ENCODE measurements around the gene PCBP3.
"Not testable (repeated sequence)": the region's sequence is repeated elsewhere in the genome, so short reads cannot be mapped to it uniquely, and the experiment has no call there.

PCBP3 gene

DNA sequence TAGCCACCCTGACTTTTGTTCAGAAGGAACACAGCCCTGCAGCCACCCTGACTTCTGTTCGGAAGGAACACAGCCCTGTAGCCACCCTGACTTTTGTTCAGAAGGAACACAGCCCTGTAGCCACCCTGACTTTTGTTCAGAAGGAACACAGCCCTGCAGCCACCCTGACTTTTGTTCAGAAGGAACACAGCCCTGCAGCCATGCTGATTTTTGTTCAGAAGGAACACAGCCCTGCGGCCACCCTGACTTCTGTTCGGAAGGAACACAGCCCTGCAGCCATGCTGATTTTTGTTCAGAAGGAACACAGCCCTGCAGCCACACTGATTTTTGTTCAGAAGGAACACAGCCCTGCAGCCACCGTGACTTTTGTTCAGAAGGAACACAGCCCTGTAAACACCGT lies 208.9 kb downstream of the PCBP3 start:
- not testable (repeated sequence) for DNase-seq

DNA sequence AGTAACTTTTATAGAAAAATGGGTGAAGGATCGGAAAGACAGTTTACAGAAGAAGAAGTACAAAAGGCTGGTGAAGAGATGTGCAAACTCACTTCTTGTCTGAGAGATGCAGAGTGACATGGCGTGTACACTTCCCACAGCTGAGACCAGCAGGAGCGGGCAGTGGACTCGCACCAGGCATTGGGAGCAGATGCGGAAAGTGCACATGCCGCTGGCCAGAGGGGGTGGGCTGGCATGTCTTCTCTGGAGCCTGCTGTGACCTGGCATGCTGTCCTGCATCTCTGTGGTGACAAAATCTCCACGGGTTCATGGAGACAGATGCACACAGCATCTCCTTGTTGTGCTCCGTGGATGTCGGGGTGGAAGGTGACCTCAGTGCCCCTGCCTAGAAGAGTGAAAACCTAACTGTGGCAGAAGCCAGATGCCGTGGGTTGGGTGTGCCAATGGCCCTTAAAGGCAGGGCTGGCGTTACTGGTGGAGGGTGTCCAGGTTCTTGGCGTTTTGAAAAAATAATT lies 209.4 kb downstream of the PCBP3 start:
- DNase-seq, result no peak

DNA sequence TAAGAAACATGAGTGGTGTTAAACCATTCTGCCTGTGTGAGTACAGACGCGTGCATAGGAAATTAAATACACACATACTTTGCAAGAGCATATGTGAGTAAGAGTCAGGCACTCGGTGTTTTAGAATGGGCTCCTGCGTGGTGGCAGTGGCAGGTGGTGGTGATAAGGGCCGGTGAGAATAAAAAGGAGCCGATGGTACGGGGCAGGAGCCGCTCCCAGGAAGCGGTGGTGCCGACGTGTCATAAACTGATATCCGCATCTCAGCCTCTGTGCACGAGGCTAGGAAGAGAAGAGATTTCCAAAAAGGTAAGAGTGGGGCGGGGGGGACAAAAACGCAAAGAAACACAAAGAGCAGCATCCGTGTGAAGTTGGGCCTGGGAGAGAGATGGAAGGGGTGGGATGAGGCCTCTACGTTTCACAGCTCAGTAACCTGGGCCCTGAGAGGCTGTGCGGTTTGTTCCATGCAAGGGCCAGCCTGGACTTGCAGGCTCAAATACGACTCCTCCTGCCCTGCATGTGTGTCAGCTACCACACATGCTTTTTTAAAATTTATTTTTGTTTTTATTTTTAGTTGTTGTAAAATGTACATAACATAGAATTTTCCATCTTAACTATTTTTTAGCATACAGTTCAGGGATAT lies 210.3 kb downstream of the PCBP3 start:
- DNase-seq, result no peak

DNA sequence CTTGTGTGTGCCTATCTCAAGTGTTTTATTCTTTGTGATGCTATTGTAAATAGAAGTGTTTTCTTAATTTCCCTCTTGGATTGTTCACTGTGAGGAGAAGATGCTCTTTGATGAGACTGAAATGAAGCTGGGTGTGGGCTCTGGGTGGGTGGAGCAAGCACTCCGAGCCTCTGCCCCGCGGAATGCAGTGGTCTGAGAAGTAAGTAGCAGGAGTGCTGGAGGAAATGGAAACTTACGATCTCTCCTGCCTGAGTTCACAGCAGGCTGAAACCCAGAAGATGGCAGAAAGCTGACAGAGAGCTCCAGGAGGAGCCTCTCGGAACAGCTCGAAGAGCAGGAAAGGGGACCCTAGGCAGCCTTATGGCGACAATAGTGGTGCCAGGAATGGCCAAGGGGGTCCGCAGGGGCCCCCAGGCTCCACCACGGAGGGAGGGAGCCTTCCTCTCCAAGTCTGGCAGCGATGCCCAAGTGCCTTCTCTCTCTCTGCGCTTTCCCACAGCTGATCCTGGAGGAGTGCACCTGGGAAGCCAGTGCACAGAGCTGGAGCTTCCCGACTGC lies 211.2 kb downstream of the PCBP3 start:
- DNase-seq, result no peak

DNA sequence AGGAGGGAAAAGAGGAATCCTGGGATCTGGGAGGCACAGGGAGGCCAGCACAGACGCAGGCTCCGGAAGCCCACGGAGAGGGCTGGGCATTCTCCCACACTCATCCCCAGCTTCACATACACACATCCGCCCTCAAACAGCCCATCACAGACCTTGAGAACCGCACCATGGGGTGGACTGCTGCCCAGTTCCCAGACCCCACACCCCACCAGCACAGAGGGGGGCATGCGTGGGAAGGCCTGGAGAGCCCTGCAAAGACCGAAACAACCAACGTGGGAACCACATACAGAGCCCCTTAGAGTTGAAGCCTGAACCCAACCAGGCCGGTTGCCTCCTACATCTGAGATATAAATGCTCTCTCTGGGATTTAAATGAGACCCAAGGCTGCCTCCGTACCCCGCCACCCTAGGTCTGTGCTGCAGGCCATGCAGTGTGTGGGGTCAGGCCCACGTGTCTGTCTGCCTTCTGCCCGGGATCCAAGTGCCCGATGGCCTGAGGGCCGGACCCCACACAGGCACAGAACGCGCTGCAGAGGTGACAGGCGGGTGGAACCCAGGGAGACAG lies 211.8 kb downstream of the PCBP3 start:
- DNase-seq, result no peak

DNA sequence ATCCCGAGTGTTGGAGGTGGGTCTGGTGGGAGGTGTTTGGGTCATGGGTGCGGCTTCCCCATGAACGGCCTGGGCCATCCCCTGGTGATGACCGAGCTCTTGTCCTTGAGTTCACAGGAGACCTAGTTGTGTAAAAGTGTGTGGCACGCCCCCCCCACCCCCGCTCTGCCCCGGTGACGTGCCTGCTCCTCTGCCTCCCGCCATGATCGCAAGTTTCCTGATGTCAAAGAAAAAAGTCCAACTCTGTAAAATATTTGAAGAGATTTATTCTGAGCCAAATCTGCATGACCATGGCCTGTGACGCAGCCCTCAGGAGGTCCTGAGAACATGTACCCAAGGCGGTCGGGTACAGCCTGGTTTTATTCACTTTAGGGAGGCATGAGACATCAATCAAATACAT lies 212.9 kb downstream of the PCBP3 start:
- no peak for DNase-seq

DNA sequence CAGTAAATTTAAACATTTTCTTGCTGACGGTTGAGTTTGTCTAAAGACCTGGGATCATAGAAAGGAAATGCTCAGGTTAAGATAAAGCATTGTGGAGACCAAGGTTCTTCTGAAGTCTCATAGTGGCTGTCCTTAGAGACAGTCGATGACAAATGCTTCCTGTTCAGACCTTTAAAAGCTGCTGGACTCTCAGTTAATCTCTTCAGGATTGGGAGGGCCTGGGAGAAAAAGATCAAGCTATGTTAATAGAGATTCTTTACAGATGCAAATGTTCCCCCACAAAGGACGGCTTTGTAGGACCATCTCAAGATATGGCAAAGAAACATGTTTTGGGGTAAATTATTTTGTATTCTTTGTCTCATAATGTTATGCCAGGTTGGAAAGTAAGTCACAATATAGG lies 213.4 kb downstream of the PCBP3 start:
- no peak for DNase-seq

DNA sequence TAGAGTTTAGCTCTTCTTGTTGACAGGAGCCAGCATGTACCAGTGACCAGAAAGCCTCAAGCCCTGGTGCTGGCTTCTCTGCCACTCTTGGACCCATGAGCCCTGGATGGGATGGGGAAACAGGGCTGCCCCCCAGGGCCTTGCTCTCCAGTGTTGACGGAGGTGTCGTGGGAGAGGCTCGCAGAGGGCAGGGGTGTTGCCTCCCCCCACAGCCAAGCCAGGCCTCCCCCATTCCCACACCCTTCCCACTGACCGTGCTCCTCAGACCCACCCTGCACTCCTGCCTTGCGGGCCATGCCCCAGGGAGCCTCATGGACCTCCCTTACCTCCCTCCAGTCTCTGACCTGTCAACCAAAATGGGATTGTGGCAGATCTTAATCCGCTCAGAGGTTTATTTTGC lies 214.2 kb downstream of the PCBP3 start:
- DNase-seq, result no peak

DNA sequence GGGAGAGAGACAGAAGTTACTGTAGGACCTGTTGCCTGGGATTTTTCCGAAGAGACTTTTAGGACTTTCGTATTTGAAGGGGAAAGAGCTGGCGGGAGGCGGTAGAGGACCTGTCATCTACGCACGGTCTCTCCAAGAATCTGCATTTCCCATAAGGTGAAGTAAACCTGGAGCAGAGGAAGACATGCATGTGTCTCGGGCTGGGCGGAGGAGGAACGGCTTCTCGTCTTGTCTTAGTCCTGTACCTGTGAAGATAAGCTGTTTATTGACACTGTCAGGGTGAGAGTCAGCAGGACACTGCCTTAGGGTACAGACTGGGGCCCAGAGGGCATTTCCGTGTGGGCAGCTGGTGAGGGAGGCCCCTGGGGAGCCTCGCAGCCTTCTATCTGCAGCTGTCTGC lies 214.7 kb downstream of the PCBP3 start:
- no peak for DNase-seq

DNA sequence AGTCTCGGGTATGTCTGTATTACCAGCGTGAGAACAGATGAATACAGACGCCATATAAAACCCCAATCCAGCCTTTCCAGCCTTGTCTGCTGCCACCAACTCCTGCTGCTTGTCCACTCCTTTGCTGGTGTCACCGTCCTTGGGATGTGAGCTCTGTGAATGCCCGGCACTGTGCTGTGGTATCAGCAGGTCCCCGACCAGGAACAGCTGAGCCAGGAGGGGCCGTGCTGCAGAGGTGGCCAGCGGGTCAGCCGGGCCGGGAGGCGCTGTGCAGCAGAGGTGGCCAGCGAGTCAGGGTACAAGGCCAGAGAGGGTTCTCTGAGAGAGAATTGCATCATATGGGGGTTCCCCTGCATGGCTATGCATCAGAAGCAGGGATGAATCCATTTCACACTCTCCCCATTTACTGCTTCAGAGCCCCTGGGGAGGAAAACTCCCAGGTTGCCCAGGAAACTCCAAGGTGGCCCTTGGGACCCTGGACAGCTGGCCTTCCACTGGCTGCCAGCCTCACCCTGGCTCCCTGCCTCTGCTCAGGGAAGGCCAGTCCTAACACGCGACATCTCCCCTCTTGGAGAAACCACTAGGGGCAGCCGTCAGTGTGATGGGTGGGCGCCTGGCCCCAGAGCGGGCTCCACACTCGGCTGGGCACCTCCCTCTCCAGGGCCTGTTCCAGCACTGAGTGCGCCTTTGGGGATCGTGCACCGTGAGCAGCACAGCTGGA lies 215.7 kb downstream of the PCBP3 start:
- DNase-seq, result no peak

DNA sequence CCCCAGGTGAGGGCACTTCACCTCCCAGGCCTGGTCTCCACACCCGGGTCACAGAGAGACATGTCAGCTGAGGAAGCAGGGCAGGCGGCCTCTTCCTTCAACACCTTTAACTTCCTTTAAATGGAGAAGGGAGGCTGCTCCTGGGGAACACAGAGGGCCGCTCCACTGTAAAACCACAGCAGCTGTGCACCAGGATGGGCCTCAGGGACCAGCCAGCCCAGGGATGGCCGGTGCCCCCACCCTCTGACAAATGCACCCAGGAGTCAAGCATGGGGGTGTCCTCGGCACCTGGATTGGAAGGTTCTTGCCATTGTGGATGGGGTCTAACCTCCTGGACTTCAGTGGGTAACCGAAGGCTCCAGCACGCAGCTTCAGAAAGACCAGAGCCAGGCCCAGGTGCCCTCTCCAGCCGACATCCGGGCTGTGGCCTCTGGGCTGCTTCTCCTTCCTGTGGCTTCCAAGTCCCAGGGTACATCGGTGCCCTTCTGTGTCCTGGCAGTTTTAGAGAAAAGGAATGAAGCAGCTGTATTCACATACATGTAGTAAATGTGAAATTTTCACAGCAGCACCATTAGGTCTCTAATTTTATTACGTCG lies 216.3 kb downstream of the PCBP3 start:
- no peak for DNase-seq

DNA sequence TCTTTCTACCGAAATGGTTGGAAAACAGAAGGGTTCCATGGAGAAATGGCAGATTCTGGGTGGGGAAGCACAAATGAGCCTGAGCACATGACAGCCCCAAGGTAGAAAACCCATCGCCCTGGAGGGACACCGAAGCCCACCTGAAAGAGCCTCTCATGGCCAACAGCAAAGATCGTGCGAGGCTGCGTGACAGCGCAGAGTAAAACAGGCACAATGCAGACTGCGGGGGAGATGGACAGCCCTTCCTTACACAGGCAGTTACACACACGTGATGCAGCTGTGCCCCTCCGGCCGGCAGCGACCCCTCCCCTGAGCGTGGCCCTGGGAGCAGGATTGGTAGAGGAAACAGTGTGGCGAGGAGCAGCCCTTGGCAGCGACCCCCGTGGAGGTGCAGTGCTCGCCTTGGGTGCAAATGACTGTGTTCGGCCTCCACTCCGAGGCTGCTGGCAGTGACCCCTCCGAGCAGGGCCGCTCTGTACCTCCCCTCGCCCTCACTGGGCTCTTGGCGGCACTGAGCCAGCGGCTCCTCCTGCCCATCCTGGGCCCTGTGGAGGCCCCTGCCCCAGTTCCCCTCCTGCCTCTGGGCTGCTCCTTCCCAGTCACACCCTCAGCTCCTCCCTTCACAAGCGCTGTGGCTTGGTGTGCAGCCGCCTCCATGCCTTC lies 217.1 kb downstream of the PCBP3 start:
- no peak for DNase-seq

DNA sequence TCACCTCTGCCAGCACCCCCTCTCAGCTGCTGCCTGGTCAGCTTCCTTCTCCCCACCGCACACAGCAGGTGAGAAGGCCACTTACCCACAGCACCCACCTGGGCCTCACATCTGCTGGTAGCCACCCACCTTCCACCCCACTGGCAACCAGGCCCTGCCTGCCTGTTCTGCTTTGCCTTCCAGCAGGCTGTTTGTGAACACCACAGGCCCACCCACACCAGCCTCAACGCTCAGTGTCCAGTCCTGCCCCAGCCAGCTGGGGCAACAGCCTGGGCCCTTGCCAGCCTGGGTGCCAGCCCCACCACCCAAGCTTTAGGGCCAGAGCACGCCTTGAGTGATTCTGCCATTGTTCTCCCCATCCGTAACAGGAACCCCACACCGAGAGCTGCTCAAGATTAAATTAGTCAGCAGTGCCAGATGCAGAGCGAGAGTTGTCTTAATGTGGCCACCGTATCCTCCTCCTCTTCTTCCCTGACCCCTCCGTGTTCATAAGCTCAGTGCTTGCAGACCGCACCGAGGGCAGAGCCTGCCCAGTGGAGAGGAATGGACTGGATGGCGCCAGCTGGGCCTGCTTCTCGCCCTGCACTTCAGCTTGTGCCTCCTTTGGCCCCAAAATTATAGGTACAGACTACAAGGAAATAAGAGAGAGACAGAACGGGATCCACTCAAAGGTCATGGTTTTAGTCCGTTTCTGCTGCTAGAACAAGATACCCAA lies 217.8 kb downstream of the PCBP3 start:
- no peak for DNase-seq

DNA sequence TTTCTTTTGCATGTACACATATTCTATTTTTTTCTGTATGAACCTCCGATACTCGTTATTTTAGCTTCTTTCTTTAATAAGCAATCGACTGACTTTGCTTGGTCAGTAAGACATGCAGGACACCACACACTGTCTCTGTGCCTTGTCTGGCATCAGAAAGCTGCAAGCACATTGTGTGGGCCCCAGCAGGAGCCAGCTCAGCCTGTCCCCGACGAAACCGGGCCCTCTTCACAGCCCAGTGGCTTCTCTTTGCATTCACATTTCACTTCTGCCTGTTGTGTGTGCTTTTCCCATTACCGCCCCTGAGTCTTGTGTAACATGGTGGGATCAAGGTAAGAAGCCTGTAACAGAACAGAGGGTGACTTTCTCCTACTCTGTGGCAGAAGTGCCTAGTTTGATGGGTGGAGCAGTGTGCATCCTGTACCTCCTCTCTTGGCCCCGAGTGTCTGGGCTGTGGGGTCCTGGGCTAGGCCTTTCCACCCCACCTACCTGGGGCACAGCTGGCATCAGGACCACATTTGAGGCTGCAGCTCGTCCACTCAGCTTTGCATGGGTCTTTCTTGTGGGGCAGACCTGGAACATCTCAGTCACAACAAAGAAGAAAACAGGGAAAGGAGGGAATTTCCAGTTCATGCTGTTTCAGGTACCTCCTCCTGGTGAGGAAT lies 219.2 kb downstream of the PCBP3 start:
- no peak for DNase-seq

DNA sequence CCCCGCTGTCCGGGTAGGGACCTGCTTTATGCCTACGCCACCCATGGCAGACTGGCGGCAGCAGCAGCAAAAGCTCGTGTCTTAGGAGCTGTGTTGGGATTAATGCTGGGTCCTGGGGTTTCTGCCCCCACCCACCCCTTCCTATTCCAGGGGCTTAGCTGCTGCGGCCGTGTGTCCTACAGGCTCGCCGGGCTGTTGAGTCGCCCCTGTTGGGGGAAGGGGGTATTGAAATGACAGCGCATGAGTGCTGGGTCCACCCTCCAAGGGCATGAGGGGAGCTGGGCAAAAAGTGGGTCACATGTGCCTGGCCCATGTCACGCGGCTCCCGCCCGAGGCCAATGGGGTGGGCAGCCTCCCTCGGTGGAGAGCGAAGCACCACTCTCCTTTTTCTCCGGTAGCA lies 219.7 kb downstream of the PCBP3 start:
- DNase-seq, result no peak

DNA sequence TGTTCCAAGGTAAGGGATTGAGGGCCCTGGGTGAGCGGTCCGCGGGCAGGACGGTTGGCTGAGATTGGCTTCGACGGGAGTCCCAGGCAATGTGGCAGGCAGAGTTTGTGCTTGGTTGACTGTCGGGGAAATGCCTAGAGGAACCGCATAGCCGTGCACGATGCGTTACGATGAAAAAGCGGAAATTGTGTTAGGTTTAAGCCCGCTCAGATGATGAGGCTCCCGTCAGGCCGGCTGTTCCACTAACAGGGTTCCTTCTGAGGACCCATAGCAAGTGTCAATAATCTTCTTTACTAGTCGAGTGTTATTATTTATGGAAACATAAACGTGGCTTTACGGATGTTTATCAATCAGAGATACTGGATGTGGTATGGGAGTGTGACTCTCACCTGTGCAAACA lies 220.2 kb downstream of the PCBP3 start:
- DNase-seq, result no peak

DNA sequence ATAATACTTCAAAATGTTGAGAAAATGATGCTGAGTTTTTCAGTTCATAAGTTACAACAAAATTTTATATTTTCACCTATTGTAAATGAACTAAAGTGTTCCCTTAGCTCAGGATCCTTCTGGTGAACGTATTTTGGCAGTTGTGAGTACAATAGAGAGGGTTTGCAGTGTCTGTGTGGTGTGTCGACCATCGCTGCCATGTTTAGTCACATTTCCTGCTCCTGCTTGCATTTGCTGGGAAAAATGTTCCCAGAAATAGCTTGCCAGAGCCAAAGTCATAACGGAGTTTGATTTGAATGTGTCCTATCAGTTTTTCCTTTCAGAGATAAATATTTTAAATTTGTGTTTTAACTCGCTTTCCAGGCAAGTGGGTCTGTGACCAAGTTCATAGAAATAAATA lies 220.9 kb downstream of the PCBP3 start:
- no peak for DNase-seq

DNA sequence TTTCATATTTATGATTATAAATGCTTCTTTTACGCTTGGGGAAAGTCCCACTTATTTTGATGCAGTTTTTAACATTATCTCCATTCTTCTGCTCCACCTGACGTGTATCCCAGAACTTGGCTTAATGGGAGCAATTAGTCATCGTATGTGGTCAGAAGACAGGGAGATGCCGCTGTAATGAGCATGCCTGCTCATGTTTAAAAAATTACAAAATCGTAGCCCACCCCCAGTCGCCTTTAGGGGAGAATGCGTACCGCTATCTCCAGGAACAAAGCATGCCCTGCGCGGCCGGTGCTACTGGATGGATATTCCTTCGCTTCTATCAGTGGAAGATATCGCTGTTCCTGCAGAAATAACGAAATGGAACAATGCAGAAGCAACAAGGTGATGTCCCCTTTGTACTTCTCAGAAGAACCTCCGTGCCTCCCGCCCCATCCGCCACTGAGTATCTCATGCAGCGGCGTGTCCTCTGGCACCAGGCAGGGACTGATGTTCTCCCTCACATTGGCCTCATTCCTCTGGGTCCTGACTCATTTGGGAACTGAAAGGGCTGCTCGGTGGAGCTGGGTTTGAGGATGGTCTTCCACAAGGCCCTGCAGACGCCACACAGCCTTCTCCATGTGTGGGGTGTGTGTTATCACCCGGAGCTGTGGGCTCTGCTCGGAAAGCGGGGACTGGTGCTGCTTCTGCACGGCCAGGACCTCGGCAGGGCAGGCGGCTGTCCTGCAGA lies 221.7 kb downstream of the PCBP3 start:
- no peak for DNase-seq

DNA sequence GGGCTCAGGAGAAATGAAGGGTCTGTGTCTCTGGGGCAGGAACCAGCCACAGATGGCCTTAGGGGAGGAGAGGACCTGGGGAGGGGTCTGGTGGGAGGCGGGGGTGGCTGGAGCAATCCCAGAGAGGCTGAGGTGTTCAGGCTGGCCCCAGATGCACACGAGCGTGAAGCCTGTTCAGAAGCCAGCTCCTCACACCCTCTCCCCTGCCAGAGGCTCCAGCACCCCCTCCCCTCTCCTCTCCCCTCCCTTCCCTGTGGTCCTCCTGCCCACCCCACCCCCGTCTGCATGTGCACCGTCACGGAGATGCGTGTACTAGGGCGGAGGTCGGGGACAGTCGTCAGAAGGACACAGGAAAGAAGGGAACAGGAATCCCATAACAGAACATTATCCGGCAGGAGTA lies 223.0 kb downstream of the PCBP3 start:
- no peak for DNase-seq

DNA sequence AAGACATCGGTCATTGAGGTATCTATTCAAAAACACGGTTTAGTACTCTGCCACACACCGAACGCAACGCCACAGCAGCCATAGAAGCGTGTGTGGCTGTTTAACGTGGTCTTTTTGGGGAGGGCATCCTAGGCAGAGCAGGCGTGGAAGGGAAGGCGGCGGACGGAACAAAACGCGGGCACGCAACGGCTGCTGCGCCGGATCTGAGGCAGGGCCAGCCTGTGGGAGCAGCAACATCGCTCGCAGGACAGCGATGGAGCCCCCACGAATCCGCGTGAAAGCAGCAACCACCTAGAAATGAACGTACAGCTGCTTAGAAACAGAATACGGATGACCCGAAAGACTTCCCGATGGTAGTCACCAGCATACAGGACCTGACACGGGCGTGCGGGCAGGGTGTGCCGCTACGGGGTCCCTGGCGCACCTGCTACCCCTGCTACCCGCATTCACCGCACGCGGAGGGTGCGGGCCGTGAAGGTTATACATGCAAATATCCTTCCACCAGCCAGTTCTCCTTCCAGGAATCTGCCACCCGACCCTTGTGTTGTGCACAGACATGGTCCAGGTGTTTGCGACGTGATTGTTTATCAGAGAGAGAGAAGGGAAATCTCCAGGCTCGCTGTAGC lies 223.6 kb downstream of the PCBP3 start:
- DNase-seq, result no peak

DNA sequence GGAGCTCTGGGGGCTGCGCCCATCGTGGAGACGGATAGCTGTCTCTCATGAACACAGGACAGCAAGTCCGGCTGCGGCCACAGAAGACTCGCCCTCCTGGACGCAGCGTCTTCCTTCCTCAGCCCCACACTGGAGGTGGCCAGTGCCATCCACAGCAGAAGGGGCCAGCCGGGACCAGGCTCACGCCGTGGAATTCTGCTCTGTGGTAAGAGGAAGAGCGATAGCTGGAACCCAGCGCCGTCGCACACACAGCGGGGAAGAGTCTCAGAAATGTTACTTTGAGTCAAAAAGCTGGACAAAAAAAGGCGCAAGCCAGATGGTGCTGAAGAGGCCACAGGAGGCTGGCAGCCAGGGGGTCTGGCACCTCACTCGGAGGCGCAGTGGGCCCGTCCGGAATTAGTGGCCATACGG lies 224.2 kb downstream of the PCBP3 start:
- no peak for DNase-seq

Data from CD4-positive, alpha-beta T cell treated with Interleukin-1 beta for 1 hour (primary cell).